NCI-H526 treated with DMSO at 0.1 percent for 48 hours (cell line): Measurements from ENCODE around the gene UGT1A3.
A peak's percentile ranks its signal among the peaks of the same experiment; 100 is the strongest.
"Not testable (repeated sequence)": the region's sequence is repeated elsewhere in the genome, so short reads cannot be mapped to it uniquely, and the experiment has no call there.

Source experiments
- DNase-seq: peaks from one replicate; lab custom pipeline; 2025; lab: John Stamatoyannopoulos, UW

UGT1A3 gene

GRCh38 chr2:233707940-233708644 lies 20.8 kb upstream of the UGT1A3 start:
- no peak for DNase-seq

GRCh38 chr2:233708942-233709341 lies 19.9 kb upstream of the UGT1A3 start:
- DNase-seq, result no peak

GRCh38 chr2:233711312-233712008 lies 17.4 kb upstream of the UGT1A3 start:
- DNase-seq, result peak; percentile 5

- DNase-seq, result no peak
Observed at GRCh38 chr2:233712611-233713261, 16.1 kb upstream of the UGT1A3 start, which contains the start of gene UGT1A5. Gene UGT1A5 (plus strand): TSS chr2:233712907. CDS start chr2:233712992, 85 bp downstream.

GRCh38 chr2:233713262-233713615 lies 15.6 kb upstream of the UGT1A3 start:
- no peak for DNase-seq

GRCh38 chr2:233714121-233714520 lies 14.7 kb upstream of the UGT1A3 start:
- no peak for DNase-seq

- DNase-seq, result no peak
Observed at GRCh38 chr2:233718552-233718951, 10.3 kb upstream of the UGT1A3 start, which contains the start of gene UGT1A4. Gene UGT1A4 (plus strand): TSS chr2:233718736. CDS start chr2:233718821, 85 bp downstream.

- DNase-seq, result not testable (repeated sequence)
Observed at GRCh38 chr2:233736868-233737653, 8.2 kb downstream of the UGT1A3 start.

GRCh38 chr2:233740870-233741269 lies 12.0 kb downstream of the UGT1A3 start:
- no peak for DNase-seq

- no peak for DNase-seq
Observed at GRCh38 chr2:233743464-233744259, 14.8 kb downstream of the UGT1A3 start.

- no peak for DNase-seq
Observed at GRCh38 chr2:233745073-233745755, 16.4 kb downstream of the UGT1A3 start.

GRCh38 chr2:233745838-233746237 lies 17.0 kb downstream of the UGT1A3 start:
- DNase-seq, result not testable (repeated sequence)

GRCh38 chr2:233746475-233747282 lies 17.8 kb downstream of the UGT1A3 start:
- DNase-seq, result no peak

- no peak for DNase-seq
Observed at GRCh38 chr2:233747283-233747544, 18.4 kb downstream of the UGT1A3 start.

- DNase-seq, result not testable (repeated sequence)
Observed at GRCh38 chr2:233750689-233751088, 21.8 kb downstream of the UGT1A3 start.

- not testable (repeated sequence) for DNase-seq
Observed at GRCh38 chr2:233751212-233752009, 22.6 kb downstream of the UGT1A3 start.

- DNase-seq, result no peak
Observed at GRCh38 chr2:233754872-233755611, 26.2 kb downstream of the UGT1A3 start.

- DNase-seq, result no peak
Observed at GRCh38 chr2:233756429-233757081, 27.7 kb downstream of the UGT1A3 start.
